SHP77 (cell line): ENCODE data around the gene DCST1.
A peak's percentile ranks its signal among the peaks of the same experiment; 100 is the strongest.

Source experiments
- DNase-seq, 2 experiments: peaks; one replicate each; lab custom pipeline; 2025; lab: John Stamatoyannopoulos, UW

Gene DCST1

GRCh38 chr1:155032886-155033285, 738 bp upstream of the DCST1 start:
- DNase-seq = no peak

GRCh38 chr1:155034318-155035208, 939 bp downstream of the DCST1 start:
- DNase-seq = no peak

DNA sequence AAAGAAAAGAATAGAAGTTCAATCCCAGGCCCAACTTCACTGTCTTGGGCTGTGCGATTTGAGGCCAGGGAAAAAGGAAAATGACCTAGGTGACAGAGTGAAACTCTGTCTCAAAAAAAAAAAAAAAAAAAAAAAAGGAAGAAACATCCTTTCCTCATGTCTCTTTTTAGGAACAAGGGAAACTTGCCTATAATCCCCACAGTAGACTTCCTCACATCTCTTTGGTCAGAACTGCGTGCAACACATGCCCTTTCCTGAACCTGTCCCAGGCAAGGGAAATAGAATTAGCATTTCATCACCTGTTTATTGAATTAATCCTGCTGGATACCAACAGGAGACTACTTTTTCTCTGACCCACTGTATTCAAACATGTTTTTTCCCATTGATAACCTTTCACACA, 2.3 kb downstream of the DCST1 start:
- DNase-seq = no peak

DNA sequence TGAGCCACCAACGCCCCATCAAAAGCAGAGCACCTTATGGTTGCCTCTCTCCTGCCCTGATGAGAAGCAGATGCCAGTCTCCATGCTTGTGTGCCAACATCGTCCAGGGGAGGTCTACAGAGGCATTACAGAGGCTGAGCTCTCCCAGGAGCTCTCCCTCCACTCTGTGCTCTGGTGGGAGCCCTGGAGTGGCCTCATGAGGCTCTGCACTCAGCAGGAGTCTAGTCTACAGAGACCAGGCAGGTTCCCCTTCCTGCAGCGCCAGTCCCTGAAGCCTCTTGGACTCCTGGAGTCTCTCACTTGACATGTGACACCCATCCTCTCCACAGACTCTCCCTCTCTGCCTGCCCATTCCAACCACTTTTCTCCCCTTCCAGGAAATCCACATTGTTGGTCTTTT, 3.4 kb downstream of the DCST1 start:
- no peak for DNase-seq

DNA sequence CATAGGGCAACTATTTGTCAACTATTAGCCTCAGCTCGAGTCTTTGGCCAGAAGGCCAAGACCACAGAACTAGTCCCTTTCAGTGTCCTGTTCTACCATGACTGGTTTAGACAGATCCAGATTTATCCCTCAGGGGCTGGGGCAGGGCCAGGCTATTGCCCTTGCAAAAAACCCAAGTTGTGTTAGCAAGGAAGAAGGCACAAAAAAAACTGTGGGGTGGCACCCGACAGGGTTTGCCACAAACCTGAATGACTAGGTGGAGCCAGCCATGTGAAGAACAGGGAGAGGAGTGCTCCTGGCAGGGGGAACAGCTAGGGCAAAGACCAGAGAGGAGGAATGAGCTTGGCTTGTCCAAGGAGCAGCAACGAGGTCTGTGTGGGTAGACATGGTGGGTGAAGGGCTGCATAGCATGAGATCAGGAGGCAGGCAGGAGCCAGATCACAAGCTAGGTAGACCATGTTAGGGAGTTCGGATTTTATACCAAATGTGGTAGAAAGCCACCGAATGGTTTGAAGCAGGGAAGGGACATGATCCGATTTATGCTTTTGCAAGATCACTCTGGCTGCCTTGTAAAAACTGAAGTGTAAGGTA, 4.3 kb downstream of the DCST1 start:
- no peak for DNase-seq

- DNase-seq = no peak
These were observed 5.1 kb downstream of the DCST1 start for GRCh38 chr1:155038602-155039307.

- DNase-seq = no peak
These were observed 5.7 kb downstream of the DCST1 start for GRCh38 chr1:155039308-155039669.

- no peak for DNase-seq
These were observed 6.9 kb downstream of the DCST1 start for GRCh38 chr1:155040358-155041093.

GRCh38 chr1:155042789-155043188, 9.2 kb downstream of the DCST1 start:
- DNase-seq = no peak

- no peak for DNase-seq
These were observed 9.7 kb downstream of the DCST1 start for GRCh38 chr1:155043301-155043702.

GRCh38 chr1:155043793-155044192, 10.2 kb downstream of the DCST1 start:
- no peak for DNase-seq

- no peak for DNase-seq
These were observed 10.7 kb downstream of the DCST1 start for GRCh38 chr1:155044365-155044764.

GRCh38 chr1:155044812-155045657, 11.4 kb downstream of the DCST1 start:
- peak; percentile 90 to 96 for DNase-seq

- DNase-seq = no peak
These were observed 15.1 kb downstream of the DCST1 start for GRCh38 chr1:155048449-155049334.

- DNase-seq = peak in 1 of 2 experiments; percentile 31
These were observed 16.3 kb downstream of the DCST1 start for GRCh38 chr1:155049651-155050559.

DNA sequence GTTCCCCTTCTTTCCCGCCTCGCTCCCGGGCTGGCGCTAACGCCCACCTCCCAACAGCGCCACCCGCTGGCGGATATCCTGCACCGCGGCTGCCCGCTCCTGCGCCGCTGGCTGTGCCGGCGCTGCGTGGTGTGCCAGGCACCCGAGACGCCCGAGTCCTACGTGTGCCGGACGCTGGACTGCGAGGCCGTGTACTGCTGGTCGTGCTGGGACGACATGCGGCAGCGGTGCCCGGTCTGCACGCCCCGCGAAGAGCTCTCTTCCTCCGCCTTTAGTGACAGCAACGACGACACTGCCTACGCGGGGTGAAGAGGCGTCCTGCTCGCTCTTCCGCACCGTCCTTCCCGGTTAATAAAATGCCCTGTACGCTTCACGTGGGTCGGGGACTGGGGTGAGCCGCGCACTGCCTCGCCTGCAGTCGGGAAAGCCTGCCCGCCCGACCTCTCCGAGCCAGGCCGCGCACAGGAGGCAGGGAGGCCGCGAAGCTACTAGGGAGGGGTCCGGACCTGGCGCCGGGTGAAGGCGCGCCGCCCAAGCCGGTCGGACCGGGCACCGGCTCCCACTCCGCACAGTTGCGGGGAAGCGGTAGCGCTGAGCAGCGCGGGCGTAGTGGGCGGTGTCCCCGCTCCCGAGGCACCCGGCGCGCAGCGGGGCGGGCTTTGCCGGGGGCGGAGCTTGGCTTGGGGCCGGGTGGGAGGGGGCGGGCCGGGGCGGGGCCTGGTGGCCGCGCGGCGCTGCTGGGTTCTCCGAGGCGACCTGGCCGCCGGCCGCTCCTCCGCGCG, 17.1 kb downstream of the DCST1 start, which contains the start of gene ADAM15:
Gene ADAM15 (plus strand): TSS at position 757 of the 782 bp plus-strand sequence. CDS start 71 bp downstream, outside the sequence.
- DNase-seq = peak; percentile 91 to 97

GRCh38 chr1:155051342-155051776, 17.7 kb downstream of the DCST1 start:
- no peak for DNase-seq

GRCh38 chr1:155051777-155052398, 18.3 kb downstream of the DCST1 start:
- peak; percentile 30 to 67 for DNase-seq
